Keratinocyte (primary cell): Measurements from ENCODE around the gene SNCA. TPM values are rescaled to one million over a fixed set of nuclear protein-coding genes. Genes with fewer than 3 reads are reported as not detected.

Source experiments
- DNase-seq: peaks from one replicate; pipeline ENCODE4 v3.0.0-alpha.2; 2011; ENCODE audit warnings: low read depth, missing footprints, low spot score
- FAIRE-seq: peaks from 2 replicates; lab custom pipeline; 2011; peaks lifted over from hg19 to GRCh38; lab: Jason Lieb, UNC
- H2AFZ ChIP-seq: 2 replicates; pipeline ENCODE4 v1.6.0; 2012; ENCODE audit warnings: low read length, control low read depth, inconsistent platforms; ENCODE audit not compliant: control insufficient read depth
- H3K27ac ChIP-seq: 2 replicates; pipeline ENCODE4 v1.5.1; 2011; ENCODE audit warnings: low read length; ENCODE audit not compliant: control insufficient read depth, insufficient read depth
- H3K27me3 ChIP-seq: 3 replicates; pipeline ENCODE4 v1.6.0; 2011; ENCODE audit warnings: low read length; ENCODE audit not compliant: control insufficient read depth, insufficient read depth; ENCODE audit errors: extremely low read depth
- H3K36me3 ChIP-seq, 2 experiments: 2 replicates in 1 of 2; 3 replicates in 1 of 2; pipeline ENCODE4 v1.5.1; 2011; ENCODE audit warnings: low read length in 2 of 2, mild to moderate bottlenecking in 1 of 2; ENCODE audit not compliant: control insufficient read depth in 2 of 2, insufficient read depth in 2 of 2; ENCODE audit errors: extremely low read depth in 1 of 2
- H3K4me1 ChIP-seq: 3 replicates; pipeline ENCODE4 v1.5.1; 2011; ENCODE audit warnings: low read length; ENCODE audit not compliant: control insufficient read depth, insufficient read depth; ENCODE audit errors: extremely low read depth
- H3K4me2 ChIP-seq: 3 replicates; pipeline ENCODE4 v1.6.0; 2011; ENCODE audit warnings: low read depth, low read length; ENCODE audit not compliant: control insufficient read depth, insufficient read depth; ENCODE audit errors: extremely low read depth
- H3K4me3 ChIP-seq, 3 experiments: fragments of 200-600 bp in 1 of 3; sonication (generic) in 1 of 3; 2 replicates in 2 of 3; 3 replicates in 1 of 3; pipeline ENCODE4 v1.5.1; 2011 to 2016; ENCODE audit warnings: low read length in 3 of 3, mild to moderate bottlenecking in 3 of 3, control low read depth in 2 of 3, inconsistent platforms in 1 of 3, low read depth in 1 of 3, mixed read lengths in 1 of 3, mixed run types in 1 of 3, moderate library complexity in 1 of 3; ENCODE audit not compliant: control insufficient read depth in 2 of 3, insufficient read depth in 2 of 3; ENCODE audit errors: extremely low read depth in 1 of 3
- H3K79me2 ChIP-seq: 2 replicates; pipeline ENCODE4 v1.6.0; 2012; ENCODE audit warnings: low read length; ENCODE audit not compliant: control insufficient read depth, insufficient read depth
- H3K9ac ChIP-seq: 3 replicates; pipeline ENCODE4 v1.6.0; 2011; ENCODE audit warnings: low read length; ENCODE audit not compliant: control insufficient read depth, insufficient read depth; ENCODE audit errors: extremely low read depth
- H3K9me1 ChIP-seq: 3 replicates; pipeline ENCODE4 v1.6.0; 2011; ENCODE audit warnings: low read length; ENCODE audit not compliant: control insufficient read depth, insufficient read depth; ENCODE audit errors: extremely low read depth
- H3K9me3 ChIP-seq: 2 replicates; pipeline ENCODE4 v1.5.1; 2012; ENCODE audit warnings: low read depth, low read length; ENCODE audit not compliant: control insufficient read depth
- H4K20me1 ChIP-seq: 3 replicates; pipeline ENCODE4 v1.6.0; 2011; ENCODE audit warnings: low read length; ENCODE audit not compliant: control insufficient read depth, insufficient read depth; ENCODE audit errors: extremely low read depth
- EZH2 ChIP-seq: IDR thresholded peaks from one replicate; pipeline ENCODE4 v1.6.1; 2012; ENCODE audit warnings: inconsistent platforms, mild to moderate bottlenecking, low read length, moderate library complexity
- dilution Hi-C: fragments of 300-500 bp; cut with MboI; formaldehyde crosslinking; loops from one replicate; pipeline ENCODE4 v1.7.0; 2020; ENCODE audit warnings: low sequenced_read_pairs; ENCODE audit not compliant: extremely low pct_ligation_motif_present
- polyA plus RNA-seq, 5 experiments: library from polyadenylated mRNA; depleted of rRNA in 3 of 5; stranded (reverse) in 3 of 5; stranded (forward) in 1 of 5; unstranded in 1 of 5; fragments of >200 nt; gene quantifications; 1 replicate in 1 of 5; 2 replicates in 3 of 5; 3 replicates in 1 of 5; pipeline versions ENCODE4 v1.2.1 to v1.2.3, GENCODE V29; 2011 to 2012; ENCODE audit warnings: missing spikeins in 2 of 5, low read depth in 1 of 5, low replicate concordance in 1 of 5
- TF ChIP-seq, protein P1 (sequence below), 3 experiments: IDR thresholded peaks in 1 of 3; conservative IDR thresholded peaks in 1 of 3; optimal IDR thresholded peaks in 1 of 3; 2 replicates in 2 of 3; 3 replicates in 1 of 3; pipeline versions ENCODE3 to v1.5.1; 2011; ENCODE audit warnings: low read length in 3 of 3, mild to moderate bottlenecking in 3 of 3, moderate library complexity in 2 of 3, control low read depth in 1 of 3, inconsistent platforms in 1 of 3; ENCODE audit not compliant: insufficient read depth in 2 of 3; ENCODE audit errors: extremely low read depth in 1 of 3

SNCA gene
- polyA plus RNA-seq, 1 donor (not counting 4 experiments of a cell fraction or from before 2014, with no cell fraction given) = 61.3 TPM

DNA sequence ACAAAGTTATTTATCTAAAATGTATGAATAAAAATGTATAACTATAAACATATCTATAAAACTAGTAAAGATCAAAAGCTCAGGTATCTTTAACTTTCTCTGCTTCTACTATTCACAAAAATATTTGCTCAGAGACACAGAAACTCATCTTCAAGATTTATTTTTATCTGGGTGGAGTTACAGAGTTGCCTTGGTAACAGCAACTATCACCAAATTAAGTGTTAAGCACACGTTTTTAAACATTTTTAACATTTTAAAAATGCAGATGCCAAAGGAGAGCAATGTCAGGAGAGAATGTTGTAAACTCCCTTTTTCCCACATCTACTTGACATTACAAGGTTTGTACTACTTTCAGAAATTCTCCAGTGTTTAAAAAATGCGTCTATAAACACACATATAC, 71.4 kb downstream of the SNCA start:
- Histone ChIP-seq H3K9me3 (no peaks in the 10 kb centered on the region), H4K20me1 (no peaks in the 10 kb centered on the region), H3K27me3 (no peaks in the 10 kb centered on the region), H3K9ac (no peak overlapping the region), H3K4me1 (no peaks in the 10 kb centered on the region), H3K36me3 (no peaks in the 10 kb centered on the region), H3K9me1 (no peaks in the 10 kb centered on the region), H3K4me2 (peak overlapping the region; percentile 35), H3K79me2 (no peaks in the 10 kb centered on the region), H3K27ac (no peak overlapping the region), H2AFZ (peak overlapping the region; percentile 29), H3K4me3 (no peak overlapping the region)
- FAIRE-seq (no peak), DNase-seq (no peak)
- TF ChIP-seq, protein P1, sequence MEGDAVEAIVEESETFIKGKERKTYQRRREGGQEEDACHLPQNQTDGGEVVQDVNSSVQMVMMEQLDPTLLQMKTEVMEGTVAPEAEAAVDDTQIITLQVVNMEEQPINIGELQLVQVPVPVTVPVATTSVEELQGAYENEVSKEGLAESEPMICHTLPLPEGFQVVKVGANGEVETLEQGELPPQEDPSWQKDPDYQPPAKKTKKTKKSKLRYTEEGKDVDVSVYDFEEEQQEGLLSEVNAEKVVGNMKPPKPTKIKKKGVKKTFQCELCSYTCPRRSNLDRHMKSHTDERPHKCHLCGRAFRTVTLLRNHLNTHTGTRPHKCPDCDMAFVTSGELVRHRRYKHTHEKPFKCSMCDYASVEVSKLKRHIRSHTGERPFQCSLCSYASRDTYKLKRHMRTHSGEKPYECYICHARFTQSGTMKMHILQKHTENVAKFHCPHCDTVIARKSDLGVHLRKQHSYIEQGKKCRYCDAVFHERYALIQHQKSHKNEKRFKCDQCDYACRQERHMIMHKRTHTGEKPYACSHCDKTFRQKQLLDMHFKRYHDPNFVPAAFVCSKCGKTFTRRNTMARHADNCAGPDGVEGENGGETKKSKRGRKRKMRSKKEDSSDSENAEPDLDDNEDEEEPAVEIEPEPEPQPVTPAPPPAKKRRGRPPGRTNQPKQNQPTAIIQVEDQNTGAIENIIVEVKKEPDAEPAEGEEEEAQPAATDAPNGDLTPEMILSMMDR (optimal IDR thresholded peaks at IDR 0.05 in 1 of 3, IDR thresholded peaks at IDR 0.05 in 1 of 3, conservative IDR thresholded peaks at IDR 0.05 in 1 of 3; ENCODE audit: extremely low read depth in 1 of 3, insufficient read depth in 2 of 3, low read length in 3 of 3) = no peak
- no peak for TF ChIP-seq EZH2
- dilution Hi-C loops = no loop called here

DNA sequence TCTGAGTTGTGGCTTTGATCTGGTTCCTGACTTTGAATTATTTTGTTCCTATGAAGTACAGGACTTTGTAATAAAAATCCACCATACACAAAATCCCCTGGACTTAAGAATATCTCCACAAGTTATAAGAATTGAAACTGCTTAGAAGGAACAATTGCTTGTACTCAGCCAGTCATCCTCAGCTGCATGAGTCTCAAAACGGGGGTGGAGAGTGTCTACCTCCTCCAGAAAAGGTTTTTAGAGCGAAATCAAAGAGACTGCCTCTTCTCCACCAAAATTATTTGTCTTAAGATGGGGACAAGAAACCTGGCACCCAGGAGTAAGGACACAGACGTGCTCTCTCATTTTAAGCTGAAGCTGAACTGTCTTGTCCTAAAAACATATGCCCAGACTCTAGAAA, 74.7 kb downstream of the SNCA start:
- no peaks in the 10 kb centered on the region for H3K27me3 ChIP-seq
- dilution Hi-C loops = no loop called here
- H3K4me1 ChIP-seq = no peaks in the 10 kb centered on the region
- H3K9ac ChIP-seq = no peak overlapping the region
- no peak overlapping the region for H3K4me3 ChIP-seq
- H3K36me3 ChIP-seq = no peaks in the 10 kb centered on the region
- H3K9me3 ChIP-seq = no peaks in the 10 kb centered on the region
- no peak overlapping the region for H3K4me2 ChIP-seq
- no peaks in the 10 kb centered on the region for H3K9me1 ChIP-seq
- no peaks in the 10 kb centered on the region for H4K20me1 ChIP-seq
- H3K79me2 ChIP-seq = no peaks in the 10 kb centered on the region
- no peak for DNase-seq
- H2AFZ ChIP-seq = no peak overlapping the region
- no peak overlapping the region for H3K27ac ChIP-seq
- TF ChIP-seq EZH2 = no peak
- TF ChIP-seq, protein P1 (optimal IDR thresholded peaks at IDR 0.05 in 1 of 3, IDR thresholded peaks at IDR 0.05 in 1 of 3, conservative IDR thresholded peaks at IDR 0.05 in 1 of 3; ENCODE audit: extremely low read depth in 1 of 3, insufficient read depth in 2 of 3, low read length in 3 of 3) = no peak
- no peak for FAIRE-seq
